ENCODE results near the gene COL19A1. TPM values are rescaled to one million over a fixed set of nuclear protein-coding genes. Genes with fewer than 3 reads are reported as not detected.
"Not testable (repeated sequence)": the region's sequence is repeated elsewhere in the genome, so short reads cannot be mapped to it uniquely, and the experiment has no call there.

Gene COL19A1
- total RNA-seq, 2 experiments from 2014 or later, result 0.03 TPM; not detected in 1

DNA sequence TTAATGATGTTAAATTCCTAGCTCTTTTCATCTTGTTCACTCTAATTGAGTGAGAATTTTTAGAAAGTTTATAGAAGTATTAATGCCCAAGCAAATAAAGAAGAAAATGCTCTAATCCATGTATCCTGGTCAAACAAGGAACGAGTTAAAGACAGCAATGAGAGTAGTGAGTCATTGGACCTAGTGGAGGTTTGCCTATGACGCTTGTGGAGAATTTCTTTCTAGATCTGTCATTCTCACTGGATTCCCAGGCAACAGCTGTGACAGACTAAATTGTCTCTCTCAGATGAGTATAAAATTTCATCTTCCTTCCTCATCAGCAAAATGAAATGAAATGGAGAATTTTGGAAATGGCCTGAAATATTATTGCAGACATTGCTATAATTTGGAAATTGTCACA is 127.9 kb downstream of the COL19A1 start:
- CTCF ChIA-PET (ENCODE audit: unreplicated experiment), result no interaction called here
- Histone ChIP-seq H3K4me1 (ENCODE audit: insufficient read depth, low read length, poor library complexity, severe bottlenecking) (no peaks in the 10 kb centered on the region), H3K9me3 (ENCODE audit: low read length) (no peaks in the 10 kb centered on the region), H3K27ac (ENCODE audit: low read depth, low read length, poor library complexity, severe bottlenecking) (no peak overlapping the region), H3K9me2 (ENCODE audit: insufficient read depth, low read length) (no peaks in the 10 kb centered on the region), H3K4me3 (ENCODE audit: low read depth, low read length, poor library complexity, severe bottlenecking) (no peak overlapping the region), H4K20me1 (ENCODE audit: insufficient read depth, low read length) (no peaks in the 10 kb centered on the region), H3K4me2 (ENCODE audit: low read length) (no peak overlapping the region), H3K79me2 (ENCODE audit: insufficient read depth, low read depth, low read length) (no peaks in the 10 kb centered on the region), H3K36me3 (ENCODE audit: insufficient read depth, low read length) (no peaks in the 10 kb centered on the region), H2AFZ (ENCODE audit: low read length) (no peak overlapping the region)
- POLR2A ChIA-PET, result no interaction called here
- no TSS peak for BruUV-seq (replicated peaks)
- TF ChIP-seq, protein P1, sequence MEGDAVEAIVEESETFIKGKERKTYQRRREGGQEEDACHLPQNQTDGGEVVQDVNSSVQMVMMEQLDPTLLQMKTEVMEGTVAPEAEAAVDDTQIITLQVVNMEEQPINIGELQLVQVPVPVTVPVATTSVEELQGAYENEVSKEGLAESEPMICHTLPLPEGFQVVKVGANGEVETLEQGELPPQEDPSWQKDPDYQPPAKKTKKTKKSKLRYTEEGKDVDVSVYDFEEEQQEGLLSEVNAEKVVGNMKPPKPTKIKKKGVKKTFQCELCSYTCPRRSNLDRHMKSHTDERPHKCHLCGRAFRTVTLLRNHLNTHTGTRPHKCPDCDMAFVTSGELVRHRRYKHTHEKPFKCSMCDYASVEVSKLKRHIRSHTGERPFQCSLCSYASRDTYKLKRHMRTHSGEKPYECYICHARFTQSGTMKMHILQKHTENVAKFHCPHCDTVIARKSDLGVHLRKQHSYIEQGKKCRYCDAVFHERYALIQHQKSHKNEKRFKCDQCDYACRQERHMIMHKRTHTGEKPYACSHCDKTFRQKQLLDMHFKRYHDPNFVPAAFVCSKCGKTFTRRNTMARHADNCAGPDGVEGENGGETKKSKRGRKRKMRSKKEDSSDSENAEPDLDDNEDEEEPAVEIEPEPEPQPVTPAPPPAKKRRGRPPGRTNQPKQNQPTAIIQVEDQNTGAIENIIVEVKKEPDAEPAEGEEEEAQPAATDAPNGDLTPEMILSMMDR (conservative IDR thresholded peaks at IDR 0.05; ENCODE audit: low read length), result no peak
- no peak for TF ChIP-seq EZH2phosphoT487 (IDR thresholded peaks at IDR 0.05; ENCODE audit: borderline replicate concordance, low read depth, low read length)
- no peak for DNase-seq (ENCODE audit: low spot score)
- intact Hi-C loops (cut with micrococcal nuclease; ENCODE audit: unreplicated experiment), result no loop called here

DNA sequence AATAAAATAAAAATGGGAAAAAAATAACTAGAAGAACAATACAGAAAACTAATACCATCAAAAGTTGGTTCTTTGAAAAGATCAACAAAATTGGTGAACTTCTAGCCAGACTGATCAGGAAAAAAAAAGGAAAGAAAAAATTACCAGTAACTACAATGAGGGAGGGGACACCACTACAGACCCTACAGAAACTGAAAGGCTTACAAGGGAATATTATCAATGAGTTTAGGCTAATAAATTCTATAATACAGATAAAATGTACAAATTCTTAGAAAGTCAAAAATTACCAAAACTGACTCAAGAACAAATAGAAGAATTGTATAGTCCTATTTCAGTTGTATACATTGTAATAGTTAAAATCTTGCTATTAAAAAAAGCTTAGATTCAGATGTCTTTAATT is 141.8 kb downstream of the COL19A1 start:
- no peak for TF ChIP-seq EZH2phosphoT487 (IDR thresholded peaks at IDR 0.05; ENCODE audit: borderline replicate concordance, low read depth, low read length)
- TF ChIP-seq, protein P1 (conservative IDR thresholded peaks at IDR 0.05; ENCODE audit: low read length), result no peak
- Histone ChIP-seq H3K27ac (ENCODE audit: low read depth, low read length, poor library complexity, severe bottlenecking) (no peak overlapping the region), H3K79me2 (ENCODE audit: insufficient read depth, low read depth, low read length) (no peaks in the 10 kb centered on the region), H3K4me2 (ENCODE audit: low read length) (no peak overlapping the region), H3K4me1 (ENCODE audit: insufficient read depth, low read length, poor library complexity, severe bottlenecking) (no peaks in the 10 kb centered on the region), H2AFZ (ENCODE audit: low read length) (no peak overlapping the region), H3K36me3 (ENCODE audit: insufficient read depth, low read length) (no peaks in the 10 kb centered on the region), H3K9me3 (ENCODE audit: low read length) (no peaks in the 10 kb centered on the region), H3K9me2 (ENCODE audit: insufficient read depth, low read length) (no peaks in the 10 kb centered on the region), H4K20me1 (ENCODE audit: insufficient read depth, low read length) (no peaks in the 10 kb centered on the region), H3K4me3 (ENCODE audit: low read depth, low read length, poor library complexity, severe bottlenecking) (no peak overlapping the region)
- intact Hi-C loops (cut with micrococcal nuclease; ENCODE audit: unreplicated experiment), result no loop called here
- no peak for DNase-seq (ENCODE audit: low spot score)
- no TSS peak for BruUV-seq (replicated peaks)
- POLR2A ChIA-PET, result no interaction called here
- CTCF ChIA-PET (ENCODE audit: unreplicated experiment), result no interaction called here

DNA sequence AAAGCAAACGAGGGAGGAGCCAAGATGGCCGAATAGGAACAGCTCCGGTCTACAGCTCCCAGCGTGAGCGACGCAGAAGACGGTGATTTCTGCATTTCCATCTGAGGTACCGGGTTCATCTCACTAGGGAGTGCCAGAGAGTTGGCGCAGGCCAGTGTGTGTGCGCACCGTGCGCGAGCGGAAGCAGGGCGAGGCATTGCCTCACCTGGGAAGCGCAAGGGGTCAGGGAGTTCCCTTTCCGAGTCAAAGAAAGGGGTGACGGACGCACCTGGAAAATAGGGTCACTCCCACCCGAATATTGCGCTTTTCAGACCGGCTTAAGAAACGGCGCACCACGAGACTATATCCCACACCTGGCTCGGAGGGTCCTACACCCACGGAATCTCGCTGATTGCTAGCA is 144.0 kb downstream of the COL19A1 start:
- POLR2A ChIA-PET; H3K79me2 ChIP-seq (ENCODE audit: insufficient read depth, low read depth, low read length); H4K20me1 ChIP-seq (ENCODE audit: insufficient read depth, low read length); DNase-seq (ENCODE audit: low spot score); H3K9me3 ChIP-seq (ENCODE audit: low read length); H3K9me2 ChIP-seq (ENCODE audit: insufficient read depth, low read length); H3K36me3 ChIP-seq (ENCODE audit: insufficient read depth, low read length); H3K27ac ChIP-seq (ENCODE audit: low read depth, low read length, poor library complexity, severe bottlenecking); H3K4me3 ChIP-seq (ENCODE audit: low read depth, low read length, poor library complexity, severe bottlenecking); H3K4me2 ChIP-seq (ENCODE audit: low read length); CTCF ChIA-PET (ENCODE audit: unreplicated experiment); H2AFZ ChIP-seq (ENCODE audit: low read length); BruUV-seq (replicated peaks); intact Hi-C loops (cut with micrococcal nuclease; ENCODE audit: unreplicated experiment); H3K4me1 ChIP-seq (ENCODE audit: insufficient read depth, low read length, poor library complexity, severe bottlenecking): not testable (repeated sequence)

DNA sequence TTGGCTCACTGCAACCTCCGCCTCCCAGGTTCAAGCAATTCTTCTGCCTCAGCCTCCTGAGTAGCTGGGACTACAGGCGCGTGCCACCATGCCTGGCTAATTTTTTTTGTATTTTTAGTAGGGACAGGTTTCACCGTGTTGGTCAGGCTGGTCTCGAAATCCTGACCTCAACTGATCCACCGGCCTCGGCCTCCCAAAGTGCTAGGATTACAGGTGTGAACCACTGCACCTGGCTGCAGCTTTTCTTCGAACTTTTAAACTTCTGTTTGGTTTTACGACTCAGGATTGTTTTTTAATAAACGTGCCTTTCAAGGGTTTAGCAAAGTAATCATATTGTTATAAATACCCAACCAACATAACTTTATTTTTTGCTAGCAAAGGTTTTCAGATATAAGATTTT is 156.8 kb downstream of the COL19A1 start:
- H3K4me3 ChIP-seq (ENCODE audit: low read depth, low read length, poor library complexity, severe bottlenecking); H3K4me1 ChIP-seq (ENCODE audit: insufficient read depth, low read length, poor library complexity, severe bottlenecking); H3K27ac ChIP-seq (ENCODE audit: low read depth, low read length, poor library complexity, severe bottlenecking); DNase-seq (ENCODE audit: low spot score); H4K20me1 ChIP-seq (ENCODE audit: insufficient read depth, low read length); H3K4me2 ChIP-seq (ENCODE audit: low read length); BruUV-seq (replicated peaks); H3K79me2 ChIP-seq (ENCODE audit: insufficient read depth, low read depth, low read length); H3K36me3 ChIP-seq (ENCODE audit: insufficient read depth, low read length); H3K9me2 ChIP-seq (ENCODE audit: insufficient read depth, low read length); H3K9me3 ChIP-seq (ENCODE audit: low read length); H2AFZ ChIP-seq (ENCODE audit: low read length); intact Hi-C loops (cut with micrococcal nuclease; ENCODE audit: unreplicated experiment); CTCF ChIA-PET (ENCODE audit: unreplicated experiment): not testable (repeated sequence)
- POLR2A ChIA-PET, result interaction anchor here (0.6 to 0.7 kb wide), 2 partner anchors 70 to 230 kb away, joined by 4 to 5 read pairs; no protein-coding TSS in a partner anchor
